ENCODE measurements around the gene GNG7.
A peak's percentile ranks its signal among the peaks of the same experiment; 100 is the strongest.
"Not testable (repeated sequence)": the region's sequence is repeated elsewhere in the genome, so short reads cannot be mapped to it uniquely, and the experiment has no call there.

GNG7 gene

DNA sequence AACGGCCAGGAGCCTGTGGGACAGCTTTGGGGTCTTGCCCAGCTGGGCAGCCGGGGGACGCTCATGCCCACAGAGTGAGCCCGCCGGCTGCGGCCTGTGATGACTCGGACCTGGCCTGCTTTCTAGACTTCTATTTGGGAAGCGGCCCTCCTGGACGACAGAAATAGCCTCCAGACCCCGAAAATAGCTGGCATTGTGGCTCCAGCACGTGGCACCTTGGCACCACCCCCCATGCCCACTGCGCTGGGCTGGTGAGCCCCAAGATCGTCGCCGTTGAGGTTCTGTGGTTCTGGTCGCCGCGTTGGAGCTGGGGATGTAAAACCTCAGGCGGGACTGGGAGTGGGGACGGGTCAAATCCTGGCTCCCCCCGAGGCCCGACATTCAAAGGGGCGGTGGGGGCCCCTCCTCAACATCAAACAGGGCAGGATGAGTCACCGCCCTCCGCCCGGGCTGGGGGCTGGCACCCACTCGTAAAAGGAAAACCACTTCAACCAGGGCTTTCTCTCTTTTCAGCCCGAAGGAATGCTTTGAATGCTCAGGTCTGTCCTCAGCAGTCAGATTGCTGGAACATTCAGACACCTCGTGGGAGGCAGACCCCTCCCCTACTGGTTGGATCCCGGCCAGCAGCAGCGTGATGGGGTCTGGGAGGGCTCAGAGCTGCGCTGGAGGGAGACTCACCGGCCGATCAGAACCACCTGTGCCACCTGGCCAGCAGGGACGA is 184.5 kb downstream of the GNG7 start:
- DNase-seq (ENCODE audit: low read depth in 2 of 2, low spot score in 1 of 2) = no peak

- no peak for DNase-seq (ENCODE audit: low read depth in 2 of 2, low spot score in 1 of 2)
Measured at GRCh38 chr19:2516727-2517126, 185.8 kb downstream of the GNG7 start.

DNA sequence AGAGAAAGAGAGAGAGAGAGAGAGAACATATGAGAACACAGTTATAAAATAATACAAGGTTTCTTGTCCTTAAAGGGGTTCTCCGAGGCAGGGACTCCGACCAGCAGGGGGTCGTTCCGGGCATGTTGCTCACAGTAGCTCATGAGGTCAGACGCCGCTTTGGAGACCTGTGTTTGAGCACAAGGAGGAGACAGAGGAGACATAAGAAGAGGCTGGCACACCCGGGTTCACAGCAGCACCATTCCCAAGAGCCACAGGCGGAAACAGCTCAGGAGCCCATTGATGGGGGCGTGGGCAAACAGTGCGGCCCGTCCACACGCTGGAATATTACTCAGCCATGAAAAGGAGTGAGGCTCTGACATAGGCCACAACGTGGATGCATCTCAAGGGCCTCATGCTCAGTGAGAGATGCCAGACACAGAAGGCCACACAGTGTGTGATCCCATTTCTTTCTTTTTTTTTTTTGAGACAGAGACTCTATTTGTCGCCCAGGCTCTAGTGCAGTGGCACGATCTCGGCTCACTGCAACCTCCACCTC is 187.4 kb downstream of the GNG7 start:
- no peak for DNase-seq (ENCODE audit: low read depth in 2 of 2, low spot score in 1 of 2)

- no peak for DNase-seq (ENCODE audit: low read depth in 2 of 2, low spot score in 1 of 2)
Measured at GRCh38 chr19:2512523-2513431, 189.7 kb downstream of the GNG7 start.

DNA sequence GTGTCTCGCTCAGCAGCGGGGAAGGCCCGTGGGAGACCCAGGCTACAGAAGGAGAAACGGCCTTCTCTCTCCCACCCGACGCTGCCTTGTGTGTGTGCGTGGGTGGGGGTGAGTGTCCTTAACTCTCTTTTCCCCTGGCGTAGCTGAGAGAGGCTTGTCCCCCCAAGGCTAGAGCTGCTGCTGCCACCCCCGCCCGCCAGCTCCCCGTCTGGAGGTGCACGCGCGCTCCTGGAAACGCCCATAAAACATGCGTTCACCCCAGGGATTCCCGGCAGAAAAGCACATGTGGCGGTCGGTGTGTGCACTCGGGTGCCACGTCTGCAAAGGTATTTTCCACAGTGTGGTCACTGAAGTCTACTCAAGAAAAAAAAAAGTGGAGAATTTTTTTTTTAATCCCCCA is 190.5 kb downstream of the GNG7 start:
- no peak for DNase-seq (ENCODE audit: low read depth in 2 of 2, low spot score in 1 of 2)

GRCh38 chr19:2511570-2511969 is 190.9 kb downstream of the GNG7 start:
- no peak for DNase-seq (ENCODE audit: low read depth in 2 of 2, low spot score in 1 of 2)

DNA sequence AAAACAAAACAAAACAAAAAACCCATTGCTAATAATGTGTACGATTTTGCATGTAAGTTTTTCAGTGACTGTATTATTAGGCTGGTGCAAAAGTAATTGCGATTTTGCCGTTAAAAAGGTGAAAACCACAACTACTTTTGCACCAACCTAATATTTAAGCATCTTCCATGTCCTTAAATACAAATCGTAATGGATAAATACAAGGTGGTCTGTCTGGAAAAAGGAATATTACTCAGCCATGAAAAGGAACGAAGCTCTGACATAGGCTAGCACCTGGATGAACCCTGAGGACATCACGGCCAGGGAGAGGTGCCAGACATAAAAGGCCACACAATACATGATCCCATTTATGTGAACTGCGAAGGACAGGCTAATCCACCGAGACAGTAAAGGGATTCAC is 193.4 kb downstream of the GNG7 start:
- no peak for DNase-seq (ENCODE audit: low read depth in 2 of 2, low spot score in 1 of 2)

DNA sequence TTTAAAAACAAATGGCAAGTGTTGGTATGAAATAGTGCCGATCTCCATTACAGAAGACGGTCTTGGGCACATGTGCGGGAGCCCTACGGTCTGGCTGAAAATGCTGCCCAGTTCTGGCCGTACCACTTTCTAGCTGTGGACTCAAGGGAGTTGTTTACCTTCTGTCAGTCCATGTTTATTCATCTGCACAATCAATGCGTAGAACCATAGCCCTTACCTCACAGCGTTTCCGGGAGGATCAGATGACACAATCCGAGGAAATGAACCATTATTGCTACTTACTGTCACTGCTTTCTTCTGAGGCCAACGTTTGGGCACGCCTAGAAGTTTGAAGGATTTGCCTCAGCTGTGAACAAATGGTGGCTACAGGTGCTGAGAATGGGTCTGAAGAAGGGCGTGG is 195.4 kb downstream of the GNG7 start:
- no peak for DNase-seq (ENCODE audit: low read depth in 2 of 2, low spot score in 1 of 2)

GRCh38 chr19:2506656-2507055 is 195.8 kb downstream of the GNG7 start:
- not testable (repeated sequence) for DNase-seq (ENCODE audit: low read depth in 2 of 2, low spot score in 1 of 2)

DNA sequence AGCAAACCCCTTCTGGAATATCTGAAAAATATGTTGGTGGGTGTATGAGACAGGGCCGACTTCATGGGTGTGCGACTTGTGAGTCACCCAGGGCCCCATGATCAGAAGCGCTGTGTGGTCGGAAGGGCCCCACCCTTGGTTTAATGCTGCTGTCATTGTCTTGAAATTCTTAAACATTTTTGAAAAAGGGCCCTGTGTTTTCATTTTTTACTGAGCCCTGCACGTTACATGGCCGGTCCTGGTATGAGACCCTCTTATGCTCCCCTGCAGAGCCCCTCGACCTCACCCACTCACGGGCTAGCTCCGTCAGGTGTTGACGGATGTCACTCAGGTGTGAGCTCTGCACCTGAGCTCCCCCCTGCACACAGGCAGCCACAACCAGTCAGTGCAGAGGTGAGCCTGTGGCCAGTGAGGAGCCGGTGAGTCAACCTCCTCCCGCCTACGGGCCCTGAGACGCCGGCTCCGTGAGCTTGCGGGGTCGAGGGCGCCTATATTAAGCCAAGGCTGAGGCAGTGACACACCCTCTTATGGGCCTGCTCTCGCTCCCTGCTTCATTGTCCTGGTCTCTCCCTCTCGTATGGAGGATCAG is 198.9 kb downstream of the GNG7 start:
- DNase-seq (ENCODE audit: low read depth in 2 of 2, low spot score in 1 of 2) = peak; percentile 33 to 52

DNA sequence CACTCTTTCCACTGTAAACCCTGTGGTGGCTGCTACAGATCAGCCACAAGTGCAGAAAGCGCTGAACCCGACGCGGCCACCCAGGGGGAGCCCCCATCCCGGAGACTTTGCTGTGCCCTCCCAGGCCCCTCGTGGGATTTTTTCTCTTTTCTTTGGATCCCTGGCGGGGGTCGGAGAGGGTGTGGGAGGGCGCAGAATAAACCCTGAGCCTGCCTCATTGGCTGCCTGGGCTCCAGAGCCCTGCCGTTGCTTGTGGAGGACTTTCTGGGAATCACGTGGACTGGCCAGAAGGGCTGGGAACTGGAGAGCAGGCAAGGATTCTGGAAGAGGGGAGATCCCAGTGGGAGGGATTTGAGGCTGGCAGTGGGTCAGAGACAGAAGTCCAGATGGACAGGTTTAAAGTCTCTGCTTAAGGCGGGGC is 201.6 kb downstream of the GNG7 start:
- no peak for DNase-seq (ENCODE audit: low read depth in 2 of 2, low spot score in 1 of 2)

GRCh38 chr19:2500156-2500555 is 202.3 kb downstream of the GNG7 start:
- no peak for DNase-seq (ENCODE audit: low read depth in 2 of 2, low spot score in 1 of 2)

DNA sequence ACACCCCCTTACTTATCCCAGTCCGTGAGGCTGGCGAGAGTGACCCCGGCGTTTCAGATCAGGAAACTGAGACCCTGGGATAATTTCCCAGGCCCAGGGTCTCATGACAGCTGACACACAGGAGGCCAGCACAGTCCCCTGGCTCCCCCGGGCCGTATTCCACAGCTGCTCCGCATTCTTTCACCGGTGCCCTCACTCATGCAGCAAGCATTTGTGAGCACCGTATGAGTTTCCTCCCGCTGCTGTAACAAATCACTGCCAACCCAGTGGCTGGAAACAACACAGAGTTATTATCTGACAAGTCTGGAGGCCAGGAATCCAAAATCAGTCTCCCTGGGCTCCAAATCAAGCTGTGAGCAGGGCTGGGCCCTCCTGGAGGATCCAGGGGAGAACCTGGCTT is 205.3 kb downstream of the GNG7 start:
- no peak for DNase-seq (ENCODE audit: low read depth in 2 of 2, low spot score in 1 of 2)

DNA sequence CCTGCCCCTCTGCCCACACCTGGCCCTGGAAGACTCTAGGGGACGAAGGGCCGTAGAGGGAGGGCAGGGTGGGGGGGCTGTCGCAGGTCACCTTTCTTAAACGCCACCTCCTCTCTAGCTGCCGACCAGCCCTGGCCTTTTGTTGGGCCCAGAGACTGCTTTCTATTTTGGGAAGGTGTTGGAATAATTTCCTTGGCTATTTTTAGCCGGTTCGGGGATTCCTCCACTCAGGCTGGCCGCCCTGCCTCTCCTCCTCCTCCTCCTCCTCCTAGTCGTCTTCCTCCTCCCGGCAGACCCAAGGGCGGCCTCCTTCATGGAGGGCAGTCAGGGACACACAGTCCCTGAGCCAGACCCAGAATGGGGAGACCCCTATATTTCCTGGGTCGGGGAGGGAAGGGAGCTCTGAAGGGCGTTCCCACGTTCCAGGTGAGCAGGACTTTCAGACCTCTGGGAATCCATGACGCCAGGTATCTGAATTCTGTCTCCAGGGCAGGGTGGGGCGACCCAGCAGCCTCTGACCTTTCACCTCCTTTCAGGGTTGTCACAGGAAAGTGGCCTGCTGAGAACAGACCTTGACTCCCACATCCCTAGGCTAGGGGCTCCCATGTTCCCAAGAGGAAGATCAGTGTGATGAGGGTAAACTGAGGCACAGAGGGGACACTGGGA is 206.7 kb downstream of the GNG7 start:
- DNase-seq (ENCODE audit: low read depth in 2 of 2, low spot score in 1 of 2) = no peak

DNA sequence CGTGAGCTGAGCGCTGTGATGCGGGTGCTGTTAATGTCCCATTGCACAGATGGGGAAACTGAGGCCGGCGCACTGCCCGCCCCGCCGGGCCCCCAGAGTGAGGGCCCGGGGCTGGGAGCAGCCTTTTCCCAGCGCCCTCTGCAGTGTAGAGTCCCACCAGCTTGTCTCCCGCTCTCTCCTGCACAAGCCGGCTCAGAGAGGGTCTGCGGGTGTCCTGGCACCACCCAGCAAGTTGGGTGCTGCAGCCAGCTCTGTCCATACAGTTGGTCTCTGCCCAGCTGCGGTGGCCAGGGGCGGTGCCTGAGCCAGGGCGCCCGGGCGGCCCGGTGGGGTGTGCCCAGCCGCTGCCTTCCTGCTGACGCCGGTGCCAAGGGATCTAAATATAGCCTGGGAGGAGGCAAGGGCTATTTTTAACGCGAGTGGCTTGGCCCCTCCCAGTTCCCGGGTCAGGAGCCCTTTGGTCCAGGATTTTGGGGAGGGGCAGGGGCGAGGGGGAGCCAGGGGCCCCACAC is 207.3 kb downstream of the GNG7 start:
- DNase-seq (ENCODE audit: low read depth in 2 of 2, low spot score in 1 of 2) = no peak

DNA sequence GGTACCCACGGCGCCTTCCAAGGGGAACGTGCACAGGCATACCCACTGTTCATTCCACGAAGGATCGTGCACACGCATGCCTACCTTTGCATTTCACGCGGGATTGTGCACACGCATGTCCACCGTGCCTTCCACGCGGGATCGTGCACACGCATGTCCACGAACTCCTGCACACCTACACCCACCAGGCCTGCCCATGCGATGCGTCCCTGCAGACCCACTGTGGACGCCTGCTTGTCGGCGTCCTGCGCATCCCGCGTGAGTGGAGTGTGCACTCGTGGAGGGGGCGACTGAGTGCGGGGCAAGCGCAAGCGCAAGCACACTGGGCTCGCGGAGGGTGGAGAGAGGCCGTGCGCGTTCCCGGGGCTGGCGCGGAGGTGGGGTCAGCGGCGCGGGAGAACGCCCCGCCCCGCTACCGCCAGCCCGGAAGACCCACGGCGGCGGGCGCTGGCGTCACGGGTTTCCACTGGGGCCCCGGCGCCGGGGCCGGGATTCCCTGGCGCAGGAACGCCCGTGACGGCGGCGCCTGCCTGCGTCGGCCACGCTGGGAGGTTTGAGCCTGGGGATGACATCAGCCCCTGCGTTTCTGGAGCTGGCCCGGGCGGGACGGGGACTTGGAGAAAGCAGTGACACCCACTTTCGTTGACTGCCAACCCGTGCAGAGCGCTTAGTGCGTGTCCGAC is 207.9 kb downstream of the GNG7 start:
- DNase-seq (ENCODE audit: low read depth in 2 of 2, low spot score in 1 of 2) = peak; percentile 29 to 43

- no peak for DNase-seq (ENCODE audit: low read depth in 2 of 2, low spot score in 1 of 2)
Measured at GRCh38 chr19:2494084-2494446, 208.4 kb downstream of the GNG7 start.

GRCh38 chr19:2493448-2493847 is 209.0 kb downstream of the GNG7 start:
- DNase-seq (ENCODE audit: low read depth in 2 of 2, low spot score in 1 of 2) = not testable (repeated sequence)

GRCh38 chr19:2492870-2493269 is 209.6 kb downstream of the GNG7 start:
- no peak for DNase-seq (ENCODE audit: low read depth in 2 of 2, low spot score in 1 of 2)

DNA sequence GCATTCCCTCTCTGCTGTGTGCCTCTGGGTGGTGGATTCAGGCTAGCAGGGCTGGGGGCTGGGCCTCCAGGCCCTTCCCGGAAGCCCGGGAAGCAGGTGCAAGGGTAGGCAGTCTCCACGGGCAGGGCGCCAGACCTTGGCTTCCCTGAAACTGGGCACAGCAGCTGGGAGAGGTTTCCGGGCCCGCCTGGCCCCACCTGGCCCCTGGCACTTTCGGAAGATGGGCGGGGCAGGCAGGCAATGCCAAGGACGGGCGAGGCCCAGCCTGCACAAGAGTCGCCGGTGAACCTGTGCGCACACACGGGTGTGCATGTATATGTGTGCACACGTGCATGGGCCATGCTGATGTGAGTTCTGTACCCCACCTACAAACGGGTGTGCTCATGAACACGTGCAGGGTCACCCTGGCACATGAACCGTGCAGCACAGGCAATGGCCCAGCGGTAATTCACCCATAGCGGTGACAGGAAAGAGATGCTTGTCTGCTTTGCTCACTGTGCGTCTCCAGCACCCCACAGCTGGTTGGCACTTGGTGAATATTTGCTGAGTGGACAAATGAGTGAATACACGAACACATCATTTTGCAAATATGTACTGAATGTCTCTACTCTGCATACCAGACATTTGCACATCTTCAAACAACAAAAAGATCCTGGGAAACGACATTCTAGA is 211.2 kb downstream of the GNG7 start:
- DNase-seq (ENCODE audit: low read depth in 2 of 2, low spot score in 1 of 2) = no peak

Data from stimulated activated CD8-positive, alpha-beta memory T cell treated with anti-CD3 and anti-CD28 coated beads, Interleukin-4, amount 100 ng/mL, for 1 hour (primary cell).